ENCODE data around the gene DLG2.

GRCh38 chr11:84408946-84409411 is 1218.2 kb downstream of the DLG2 start:
- TF ChIP-seq CTCF (conservative IDR thresholded peaks at IDR 0.05 in 1 of 2, IDR thresholded peaks at IDR 0.05 in 1 of 2; ENCODE audit: extremely low read depth in 1 of 2, insufficient read depth in 1 of 2, low read depth in 1 of 2, low read length in 2 of 2) (no peak), EZH2 (IDR thresholded peaks at IDR 0.05; ENCODE audit: borderline replicate concordance, low read length) (no peak)
